SH-SY5Y (cell line): ENCODE data around the gene CHMP4A.

ENCODE experiments used
- GATA2 ChIP-seq: IDR thresholded peaks from 2 replicates; pipeline ENCODE4 v1.6.1; 2011; ENCODE audit warnings: mild to moderate bottlenecking, low read depth, low read length
- GATA3 ChIP-seq: IDR thresholded peaks from 2 replicates; pipeline ENCODE4 v1.6.1; 2011; ENCODE audit warnings: low read depth, mild to moderate bottlenecking, low read length, moderate library complexity

Gene CHMP4A

DNA sequence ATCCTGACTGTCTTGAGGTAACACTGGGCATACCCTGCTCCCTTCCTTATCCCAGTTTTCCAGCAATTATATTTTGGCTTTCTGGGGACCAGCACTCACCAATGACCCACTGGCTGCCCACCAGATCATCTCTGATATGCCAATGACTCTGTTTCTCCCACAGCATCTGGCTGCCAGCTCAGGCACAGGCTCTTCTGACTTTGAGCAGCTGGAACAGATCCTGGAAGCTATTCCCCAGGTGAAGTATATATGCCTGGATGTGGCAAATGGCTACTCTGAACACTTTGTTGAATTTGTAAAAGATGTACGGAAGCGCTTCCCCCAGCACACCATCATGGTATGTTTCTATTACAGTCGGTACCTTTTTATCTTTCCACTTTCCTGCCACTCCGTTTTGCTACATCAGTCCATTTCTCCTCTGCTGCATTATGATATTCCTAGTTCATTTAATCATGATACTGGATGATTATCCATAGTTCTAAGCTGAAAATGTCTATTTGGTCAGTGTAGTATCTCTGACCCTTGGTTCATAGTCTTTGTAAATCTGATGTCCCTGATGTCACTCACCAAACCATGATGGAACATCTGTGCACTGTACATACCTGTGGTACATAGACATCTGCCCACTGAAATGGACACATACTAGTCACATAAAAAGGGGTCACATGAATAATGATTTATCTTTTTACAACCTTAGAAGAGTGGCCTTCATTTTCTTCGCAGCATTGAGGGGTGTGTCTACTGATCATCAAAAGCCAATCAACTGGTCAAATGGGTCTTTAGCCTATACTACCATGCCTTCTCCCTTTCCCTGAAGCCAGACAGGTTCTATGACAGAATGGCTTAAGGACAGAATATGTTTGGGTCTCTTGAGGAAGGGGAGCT is 22.8 kb upstream of the CHMP4A start:
- no peak for TF ChIP-seq GATA3
- TF ChIP-seq GATA2: no peak

DNA sequence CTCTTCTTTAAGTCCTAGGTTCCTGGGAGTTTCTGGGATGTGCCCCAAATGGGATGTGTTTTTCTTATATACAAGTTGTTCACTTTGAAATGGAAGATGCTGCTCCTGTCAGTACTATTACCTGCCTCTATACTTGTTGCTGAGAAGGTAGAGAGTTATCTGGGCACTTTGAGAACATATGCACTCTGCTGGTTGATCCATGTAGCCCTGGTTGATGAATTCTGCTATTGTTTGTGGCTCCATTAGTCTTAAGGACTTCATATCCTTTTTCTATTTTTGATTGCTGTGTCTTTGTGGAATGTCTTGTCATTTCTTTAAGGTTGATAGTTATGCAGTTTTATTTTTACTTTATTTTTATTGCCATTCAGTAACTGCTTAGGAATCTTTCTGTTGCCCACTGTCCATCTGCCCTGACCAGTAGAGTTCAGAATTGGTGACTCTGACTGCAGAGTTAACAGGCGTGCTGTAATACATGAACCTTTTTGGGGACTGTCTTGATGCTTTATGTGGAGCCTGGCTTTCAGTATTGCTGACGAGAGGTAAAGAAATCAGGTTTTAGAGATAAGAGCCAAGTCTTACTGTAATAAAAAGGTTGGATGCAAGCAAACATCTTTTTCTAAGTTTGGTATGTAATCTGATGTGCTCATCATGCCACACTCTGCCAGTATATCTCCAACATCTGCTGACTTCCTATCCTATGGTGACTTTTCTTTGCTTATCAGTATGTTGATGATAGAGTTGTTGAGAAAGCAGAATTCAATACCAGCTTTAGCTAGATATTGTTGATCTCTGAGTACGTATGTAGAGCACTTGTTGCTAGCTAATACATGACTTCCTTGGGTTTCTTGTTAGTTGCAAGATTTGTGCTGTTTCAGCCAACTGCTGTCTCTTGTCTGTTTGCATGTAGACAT is 21.1 kb upstream of the CHMP4A start:
- TF ChIP-seq GATA3 (no peak), GATA2 (no peak)

DNA sequence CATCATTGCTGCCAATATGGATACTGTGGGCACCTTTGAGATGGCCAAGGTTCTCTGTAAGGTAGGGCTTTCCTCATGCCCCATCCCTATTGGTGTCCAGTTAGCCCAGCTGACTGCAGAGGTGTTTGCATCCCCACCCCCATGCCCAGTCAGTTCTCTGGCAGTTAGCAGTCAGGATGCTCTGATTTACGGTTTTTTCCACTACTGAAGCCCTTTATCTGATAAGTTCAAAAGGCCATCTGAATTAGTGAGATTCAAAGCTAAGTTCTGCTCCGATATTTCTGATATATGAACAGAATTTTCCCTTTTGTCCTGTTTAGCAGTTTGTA is 20.2 kb upstream of the CHMP4A start:
- no peak for TF ChIP-seq GATA3
- TF ChIP-seq GATA2: no peak

DNA sequence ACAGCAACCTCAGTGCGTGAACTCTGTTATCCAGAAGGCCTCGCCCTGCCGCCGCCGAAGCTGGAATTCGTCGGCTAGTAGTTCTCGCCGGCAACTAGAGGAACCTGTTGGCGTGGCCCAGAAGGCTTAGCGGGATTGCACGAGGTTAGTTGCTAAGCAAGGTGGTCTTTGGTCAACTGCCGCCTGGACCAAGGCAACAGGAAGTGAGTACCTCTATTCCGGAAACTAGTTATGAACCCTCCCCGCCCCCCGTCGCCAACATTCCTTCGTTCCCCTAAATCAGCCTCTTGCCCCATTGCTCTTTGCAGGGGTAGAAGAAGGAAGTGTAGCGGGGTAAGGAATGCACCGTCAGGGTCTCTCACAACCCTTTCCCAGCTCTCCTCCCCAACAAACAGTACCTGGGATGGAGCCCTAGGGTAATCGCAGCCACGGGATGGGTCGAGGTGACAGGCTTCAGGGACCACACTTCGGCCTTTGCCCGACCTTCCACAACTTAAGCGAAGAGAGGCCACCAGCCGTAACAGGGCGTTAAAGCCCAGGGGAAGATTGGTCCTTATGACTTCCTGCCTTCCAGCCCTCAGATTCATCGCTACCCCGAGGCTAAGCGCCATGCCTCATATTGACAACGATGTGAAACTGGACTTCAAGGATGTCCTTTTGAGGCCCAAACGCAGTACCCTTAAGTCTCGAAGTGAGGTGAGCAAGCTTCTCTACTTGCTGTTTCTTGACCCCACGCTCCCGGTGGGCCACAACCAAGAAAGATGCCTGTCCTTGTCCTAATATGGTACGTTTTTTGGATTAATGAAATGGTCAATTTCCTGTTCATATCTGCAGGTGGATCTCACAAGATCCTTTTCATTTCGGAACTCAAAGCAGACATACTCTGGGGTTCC is 19.6 kb upstream of the CHMP4A start, which contains the start of gene GMPR2:
Gene GMPR2 (plus strand): TSS at position 285 of the 893 bp plus-strand sequence. CDS start 325 bp downstream, at position 610.
- TF ChIP-seq GATA2 (no peak), GATA3 (no peak)

DNA sequence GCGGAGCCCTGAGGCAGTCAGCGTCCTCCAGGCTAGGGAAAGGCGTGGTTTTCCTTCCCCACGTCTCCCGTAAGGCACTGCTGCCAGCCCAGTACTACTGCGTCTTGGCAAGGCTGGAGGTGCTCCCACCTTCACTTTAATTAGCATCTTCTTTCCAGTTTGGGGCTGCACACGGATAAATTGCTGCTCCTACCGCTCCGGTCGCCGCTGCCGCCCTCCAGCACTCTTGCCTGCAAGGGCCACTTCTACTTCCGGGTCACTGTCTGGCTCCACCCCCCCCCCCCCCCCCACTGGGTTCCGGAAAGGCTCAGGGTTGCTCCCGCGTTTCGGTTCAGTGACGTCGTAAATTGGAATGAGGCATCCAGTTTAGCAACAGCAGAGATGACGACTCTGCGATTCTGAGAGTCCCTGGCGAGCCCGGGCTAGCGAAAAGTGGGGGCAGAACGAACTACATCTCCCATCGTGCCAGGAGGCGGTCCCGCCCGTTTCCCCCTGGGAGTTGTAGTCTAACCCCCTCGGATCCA is 18.9 kb upstream of the CHMP4A start, which contains the start of gene NEDD8:
Gene NEDD8 (minus strand): TSS at position 247 of the 524 bp plus-strand sequence. CDS start 100 bp downstream, at position 147.
- TF ChIP-seq GATA3 (no peak), GATA2 (no peak)

DNA sequence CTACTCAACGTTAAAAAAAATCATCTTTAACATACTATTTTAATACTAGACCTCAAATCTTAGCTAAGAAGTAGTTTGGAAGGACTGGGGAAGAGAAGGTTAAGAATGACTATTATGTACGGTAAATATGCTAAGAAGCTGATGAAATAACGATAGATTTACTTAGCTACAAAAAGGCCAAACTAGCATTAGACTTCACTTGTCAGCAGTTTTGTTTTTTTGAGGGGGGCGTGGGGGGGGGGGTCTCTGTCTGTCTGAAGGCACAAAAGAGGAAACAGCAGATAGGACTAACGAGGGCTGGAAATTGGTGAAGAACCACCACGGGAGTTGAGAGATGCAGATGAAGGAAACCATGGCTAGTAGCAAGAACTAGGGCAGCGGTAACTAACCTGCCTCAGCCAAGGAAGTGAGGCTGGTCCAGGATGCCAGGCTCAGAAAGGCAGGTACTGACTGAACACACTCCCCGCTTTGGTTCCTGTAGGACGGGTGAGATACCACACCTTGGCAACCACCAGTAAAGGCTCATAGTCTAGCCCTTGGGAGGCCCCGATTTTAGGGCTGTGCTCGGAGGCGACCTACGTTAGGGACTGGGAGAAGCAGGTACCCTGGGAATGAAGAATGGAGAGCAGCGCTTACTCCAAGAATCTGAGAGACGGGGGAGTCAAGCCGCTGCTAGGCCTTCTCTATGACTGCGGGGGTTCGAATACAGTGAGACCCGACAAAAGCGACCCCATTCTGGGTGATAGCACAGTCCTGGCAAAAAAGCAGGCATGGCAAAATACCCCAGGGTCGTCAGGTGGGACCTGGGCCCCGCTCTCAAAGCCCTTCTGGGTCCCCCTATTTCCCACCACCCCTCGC is 18.2 kb upstream of the CHMP4A start:
- TF ChIP-seq GATA3 (no peak), GATA2 (no peak)

DNA sequence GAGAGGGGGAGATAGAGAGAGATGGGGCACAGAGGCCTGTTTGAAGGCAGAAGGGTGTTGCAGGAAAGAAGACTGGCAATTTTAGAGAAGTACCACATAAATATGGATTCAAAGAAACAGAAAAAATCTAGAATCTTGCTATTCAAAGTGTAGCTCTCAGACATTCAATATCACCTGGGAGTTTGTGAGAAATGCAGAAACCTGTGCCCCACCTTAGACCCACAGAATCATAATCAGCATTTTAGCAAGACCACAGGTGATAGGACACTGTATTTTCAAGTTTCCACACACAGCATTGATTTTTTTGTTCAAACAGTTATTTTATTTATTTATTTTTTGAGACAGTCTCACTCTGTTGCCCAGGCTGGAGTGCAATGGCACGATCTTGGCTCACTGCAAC is 15.6 kb upstream of the CHMP4A start:
- TF ChIP-seq GATA3: no peak
- TF ChIP-seq GATA2: no peak

DNA sequence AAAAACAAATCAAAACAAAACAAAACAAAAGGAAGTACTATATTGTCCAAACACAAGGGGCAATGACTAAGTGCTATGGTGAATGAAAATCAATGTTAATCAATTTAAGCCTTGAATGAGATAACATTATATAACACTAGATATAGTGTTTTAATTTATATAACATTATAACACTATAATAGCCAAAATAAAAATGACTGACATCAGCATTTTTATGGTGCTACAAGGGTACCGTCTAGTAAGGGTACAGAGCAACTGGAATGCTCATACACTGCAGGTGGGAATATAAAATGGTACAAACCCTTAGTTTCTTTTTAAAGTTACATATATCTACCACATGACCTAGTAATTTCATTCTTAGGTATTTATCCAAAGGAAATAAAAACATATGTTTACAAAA is 13.2 kb upstream of the CHMP4A start:
- TF ChIP-seq GATA2 (no peak), GATA3 (no peak)

DNA sequence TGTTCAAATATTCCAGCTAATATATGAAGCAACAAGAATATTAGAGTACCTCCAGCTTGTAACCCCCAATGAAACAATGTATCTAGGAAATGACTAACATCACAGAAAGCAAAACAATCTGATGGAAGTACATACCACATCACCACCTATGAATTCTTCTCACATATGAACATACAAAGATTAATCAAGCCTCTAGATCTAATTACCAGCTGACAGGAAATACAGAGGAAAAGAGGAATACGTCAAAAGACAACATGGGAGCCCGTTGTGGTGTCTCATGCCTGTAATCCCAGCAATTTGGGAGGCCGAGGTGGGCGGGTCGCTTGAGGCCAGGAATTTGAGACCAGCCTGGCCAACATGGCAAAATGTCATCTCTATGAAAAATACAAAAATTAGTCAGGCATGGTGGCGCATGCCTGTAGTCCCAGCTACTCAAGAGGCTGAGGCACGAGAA is 11.4 kb upstream of the CHMP4A start:
- TF ChIP-seq GATA3: no peak

DNA sequence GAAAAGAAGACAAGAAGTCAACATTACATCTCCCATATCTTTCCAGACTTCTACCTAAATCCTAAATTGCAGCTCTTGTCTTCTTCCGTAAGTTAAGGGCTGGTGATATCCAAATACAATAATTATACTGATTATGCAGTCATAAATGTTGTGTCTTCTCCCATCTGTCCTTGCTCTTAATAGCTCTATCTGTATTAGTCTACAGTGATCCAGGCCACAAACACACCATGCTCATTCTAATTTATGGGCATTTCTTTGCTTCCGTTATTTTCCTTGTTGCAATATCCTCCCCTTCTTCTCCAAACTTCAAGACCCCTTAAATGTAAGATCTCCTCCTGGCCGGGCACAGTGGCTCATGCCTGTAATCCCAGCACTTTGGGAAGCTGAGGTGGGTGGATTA is 6.2 kb upstream of the CHMP4A start:
- TF ChIP-seq GATA3 (no peak), GATA2 (no peak)

DNA sequence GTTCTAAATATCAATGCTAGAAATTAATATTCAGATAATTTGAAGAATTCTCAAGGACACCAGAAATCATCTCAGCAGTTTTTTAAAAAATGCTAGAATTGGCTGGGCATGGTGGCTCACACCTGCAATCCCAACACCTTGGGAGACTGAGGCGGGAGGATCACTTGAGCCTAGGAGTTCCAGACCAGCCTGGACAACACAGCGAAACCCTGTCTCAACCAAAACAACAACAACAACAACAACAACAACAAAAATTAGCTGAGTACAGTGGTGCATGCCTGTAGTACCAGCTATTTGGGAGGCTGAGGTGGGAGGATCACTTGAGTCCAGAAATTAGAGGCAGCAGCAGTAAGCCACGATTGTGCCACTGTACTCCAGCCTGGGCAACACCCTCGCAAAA is 5.8 kb upstream of the CHMP4A start:
- TF ChIP-seq GATA2 (no peak), GATA3 (no peak)

DNA sequence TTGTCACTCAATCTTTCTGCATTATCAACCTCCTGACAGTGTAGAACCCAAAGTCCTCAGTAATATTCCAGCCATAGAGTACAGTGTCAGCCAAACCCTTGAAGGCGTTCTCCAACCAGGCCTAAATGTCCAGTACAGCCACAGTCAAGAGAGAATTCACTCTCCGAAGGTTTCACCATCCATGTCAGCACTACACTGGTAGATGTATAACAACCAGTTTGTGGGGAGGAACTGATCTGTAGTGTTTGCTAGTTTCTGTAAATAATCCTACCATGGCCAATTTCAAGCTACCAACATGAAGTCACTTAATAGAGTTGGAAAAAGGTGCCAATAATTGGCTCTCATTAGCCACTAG is 3.0 kb upstream of the CHMP4A start:
- TF ChIP-seq GATA2: no peak
- TF ChIP-seq GATA3: no peak
